GM12891 (cell line): ENCODE data around the gene MAPK13.

Source experiments
- DNase-seq: peaks from one replicate; pipeline ENCODE4 v3.0.0; 2011; ENCODE audit warnings: low spot score; ENCODE audit not compliant: insufficient read length
- FAIRE-seq: peaks from 2 replicates; lab custom pipeline; 2011; peaks lifted over from hg19 to GRCh38; lab: Jason Lieb, UNC
- PAX5 ChIP-seq: IDR thresholded peaks from 2 replicates; pipeline ENCODE4 v1.6.1; 2011; ENCODE audit warnings: low read length, moderate library complexity, mild to moderate bottlenecking; ENCODE audit not compliant: insufficient read depth, severe bottlenecking
- POLR2A ChIP-seq: IDR thresholded peaks from 2 replicates; pipeline ENCODE4 v1.6.1; 2011; ENCODE audit warnings: low read depth, low read length, control low read depth
- POLR2AphosphoS5 ChIP-seq: IDR thresholded peaks from 2 replicates; pipeline ENCODE4 v1.6.1; 2011; ENCODE audit warnings: low read depth, low read length, control low read depth
- POU2F2 ChIP-seq: IDR thresholded peaks from 2 replicates; pipeline ENCODE4 v1.6.1; 2011; ENCODE audit warnings: low read depth, mild to moderate bottlenecking, control low read depth, low read length, moderate library complexity
- SPI1 ChIP-seq: IDR thresholded peaks from 2 replicates; pipeline ENCODE4 v1.6.1; 2011; ENCODE audit warnings: low read depth, low read length, control low read depth
- TAF1 ChIP-seq: IDR thresholded peaks from 2 replicates; pipeline ENCODE4 v1.6.1; 2011; ENCODE audit warnings: low read depth, low read length, control low read depth

The MAPK13 gene

GRCh38 chr6:36170704-36171103 is 40.4 kb downstream of the MAPK13 start:
- no peak for TF ChIP-seq POLR2A
- TF ChIP-seq SPI1, result no peak
- DNase-seq (no peak), FAIRE-seq (peak; percentile 70)

GRCh38 chr6:36171573-36171972 is 41.3 kb downstream of the MAPK13 start:
- peak; percentile 77 for FAIRE-seq
- TF ChIP-seq POU2F2 (no peak), SPI1 (peak; percentile 53; the same call in 1 of the 2 replicates)

GRCh38 chr6:36177166-36177565 is 46.9 kb downstream of the MAPK13 start:
- no peak for TF ChIP-seq SPI1
- DNase-seq (no peak), FAIRE-seq (no peak)

More at GRCh38 chr6:36171573-36171972, 41.3 kb downstream of the MAPK13 start:
- no peak for DNase-seq

GRCh38 chr6:36178544-36178943 is 48.2 kb downstream of the MAPK13 start:
- DNase-seq, result no peak
- TF ChIP-seq TAF1, result no peak
- TF ChIP-seq POLR2A, result no peak
- no peak for TF ChIP-seq SPI1
- no peak for TF ChIP-seq POLR2AphosphoS5
- TF ChIP-seq POU2F2, result no peak
- TF ChIP-seq PAX5, result no peak
- FAIRE-seq, result no peak

- TF ChIP-seq POU2F2 (no peak), POLR2AphosphoS5 (no peak), POLR2A (no peak), TAF1 (no peak), SPI1 (no peak), PAX5 (no peak)
- DNase-seq (no peak), FAIRE-seq (no peak)
Observed at GRCh38 chr6:36180126-36180525, 49.8 kb downstream of the MAPK13 start.

GRCh38 chr6:36184311-36184710 is 54.0 kb downstream of the MAPK13 start:
- no peak for TF ChIP-seq SPI1
- no peak for TF ChIP-seq POU2F2
- TF ChIP-seq PAX5, result no peak
- TF ChIP-seq POLR2A, result no peak
- no peak for TF ChIP-seq TAF1
- no peak for TF ChIP-seq POLR2AphosphoS5
- no peak for DNase-seq
- no peak for FAIRE-seq

- TF ChIP-seq POLR2AphosphoS5 (no peak), TAF1 (no peak), POU2F2 (no peak), PAX5 (no peak), SPI1 (no peak), POLR2A (no peak)
- FAIRE-seq (no peak), DNase-seq (no peak)
Observed at GRCh38 chr6:36186199-36186598, 55.9 kb downstream of the MAPK13 start.

- TF ChIP-seq TAF1 (no peak), POU2F2 (no peak), POLR2A (no peak), POLR2AphosphoS5 (no peak), SPI1 (no peak), PAX5 (no peak)
- DNase-seq, result no peak
- no peak for FAIRE-seq
Observed at GRCh38 chr6:36187446-36187845, 57.1 kb downstream of the MAPK13 start.
